Mesodermal cell (in vitro differentiated cells): ENCODE data around the gene CMTR2.
A peak's percentile ranks its signal among the peaks of the same experiment; 100 is the strongest.

ENCODE experiments used
- H3K27ac ChIP-seq: 2 replicates; pipeline ENCODE4 v1.7.0; 2013; ENCODE audit warnings: mild to moderate bottlenecking, low read depth, low read length, moderate library complexity; ENCODE audit not compliant: severe bottlenecking
- H3K36me3 ChIP-seq: 2 replicates; pipeline ENCODE4 v1.7.1; 2013; ENCODE audit warnings: mild to moderate bottlenecking, low read length, moderate library complexity; ENCODE audit not compliant: control insufficient read depth, insufficient read depth
- H3K4me1 ChIP-seq: one replicate; pipeline ENCODE4 v1.7.1; 2013; ENCODE audit warnings: mild to moderate bottlenecking, low read length; ENCODE audit not compliant: insufficient read depth, control insufficient read depth, poor library complexity, severe bottlenecking
- H3K4me3 ChIP-seq: 2 replicates; pipeline ENCODE4 v1.7.0; 2013; ENCODE audit warnings: low read length, control low read depth, mild to moderate bottlenecking; ENCODE audit not compliant: insufficient read depth, poor library complexity, severe bottlenecking; ENCODE audit errors: extremely low read depth
- H3K9me3 ChIP-seq: 2 replicates; pipeline ENCODE4 v1.7.1; 2013; ENCODE audit warnings: mild to moderate bottlenecking, low read length, moderate library complexity; ENCODE audit not compliant: control insufficient read depth
- WGBS, 2 experiments: methylation state at CpG; one replicate each; pipeline ENCODE4 v1.1.5; 2013; ENCODE audit warnings: missing lambda C conversion rate in 2 of 2; ENCODE audit not compliant: insufficient coverage in 2 of 2; 5-methylcytosine and 5-hydroxymethylcytosine counted together

The CMTR2 gene

DNA sequence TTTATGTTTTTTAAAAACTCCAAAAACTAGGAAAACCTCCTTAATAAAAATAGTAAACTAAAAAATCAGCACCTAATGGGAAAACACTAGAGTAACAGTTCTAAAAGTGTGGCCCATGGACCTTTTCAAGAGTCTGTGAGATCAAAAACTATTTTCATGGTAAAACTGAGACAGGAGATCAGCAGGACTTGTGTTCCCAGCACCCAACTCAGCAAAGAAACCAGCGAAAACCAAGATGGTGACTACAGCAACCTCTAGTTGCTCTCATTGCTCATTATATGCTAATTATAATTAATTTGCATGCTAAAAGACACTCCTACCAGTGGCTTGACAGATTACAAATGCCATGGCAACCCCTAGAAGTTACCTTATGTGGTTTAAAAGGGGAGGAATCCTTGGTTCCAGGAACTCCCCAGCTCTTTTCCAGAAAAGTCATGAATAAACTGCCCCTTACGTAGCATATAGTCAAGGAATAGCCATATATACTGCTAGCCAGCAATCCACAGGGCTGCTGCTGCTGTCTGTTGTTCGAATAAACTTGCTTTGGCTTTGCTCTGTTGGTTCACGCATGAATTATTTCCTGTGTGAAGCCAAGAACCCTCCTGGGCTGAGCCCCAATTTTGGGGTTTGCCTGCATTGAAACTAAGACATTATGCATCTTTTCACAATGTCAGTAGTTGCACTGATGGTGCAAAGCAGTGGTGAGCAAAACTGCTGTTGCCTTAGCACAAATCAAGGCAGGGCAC, 12.4 kb downstream of the CMTR2 start:
- H3K9me3 ChIP-seq, result peaks cover 5% of the 10 kb centered on the region
- H3K4me3 ChIP-seq, result no peak overlapping the region
- WGBS, 2 experiments, result 88 to 96% methylated on average over 2 to 3 of the region's 4 CpGs
- H3K4me1 ChIP-seq, result no peaks in the 10 kb centered on the region
- H3K27ac ChIP-seq, result no peak overlapping the region
- no peaks in the 10 kb centered on the region for H3K36me3 ChIP-seq

DNA sequence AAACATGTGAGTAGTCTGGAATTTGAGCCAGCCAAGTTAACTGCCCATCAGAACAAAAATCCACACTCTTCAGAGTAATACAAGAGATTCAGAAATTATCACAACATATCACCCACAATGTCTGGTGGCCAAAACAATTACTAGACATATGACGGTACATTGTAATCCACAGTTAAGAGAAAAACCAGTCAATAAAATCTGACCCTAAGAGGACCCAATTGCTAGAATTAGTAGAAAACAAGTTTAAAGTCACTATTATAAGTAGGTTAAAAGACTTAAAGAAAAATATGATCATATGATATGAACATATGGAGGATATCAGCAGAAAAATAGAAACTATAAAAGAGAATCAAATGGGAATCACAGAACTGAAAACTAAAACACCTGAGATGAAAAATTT, 15.8 kb downstream of the CMTR2 start:
- no CpG with 5 or more reads among the region's 1 CpG for WGBS, 2 experiments
- no peak overlapping the region for H3K27ac ChIP-seq
- H3K4me1 ChIP-seq, result no peaks in the 10 kb centered on the region
- no peak overlapping the region for H3K4me3 ChIP-seq
- peaks cover 5% of the 10 kb centered on the region for H3K9me3 ChIP-seq
- H3K36me3 ChIP-seq, result no peaks in the 10 kb centered on the region

DNA sequence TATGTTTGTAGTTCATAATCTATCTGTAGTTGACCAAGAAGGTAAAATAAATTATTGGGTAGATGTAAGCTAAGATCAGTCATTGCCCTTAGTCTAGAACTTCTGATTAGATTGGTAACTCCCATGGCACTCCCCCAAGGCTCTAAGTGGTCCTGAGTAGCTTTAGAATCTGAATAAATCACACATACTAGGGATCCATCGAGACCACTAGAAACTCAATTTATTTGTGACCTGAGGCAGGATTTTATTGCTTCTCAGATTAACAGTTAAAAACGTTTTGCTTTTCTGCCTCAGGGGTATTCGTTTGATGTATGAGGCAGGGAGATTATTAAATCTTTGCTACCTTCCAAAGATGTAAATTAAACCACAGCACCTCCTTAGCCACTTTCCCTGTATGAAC, 24.9 kb downstream of the CMTR2 start:
- no CpG with 5 or more reads among the region's 3 CpGs for WGBS, 2 experiments
- no peak overlapping the region for H3K27ac ChIP-seq

DNA sequence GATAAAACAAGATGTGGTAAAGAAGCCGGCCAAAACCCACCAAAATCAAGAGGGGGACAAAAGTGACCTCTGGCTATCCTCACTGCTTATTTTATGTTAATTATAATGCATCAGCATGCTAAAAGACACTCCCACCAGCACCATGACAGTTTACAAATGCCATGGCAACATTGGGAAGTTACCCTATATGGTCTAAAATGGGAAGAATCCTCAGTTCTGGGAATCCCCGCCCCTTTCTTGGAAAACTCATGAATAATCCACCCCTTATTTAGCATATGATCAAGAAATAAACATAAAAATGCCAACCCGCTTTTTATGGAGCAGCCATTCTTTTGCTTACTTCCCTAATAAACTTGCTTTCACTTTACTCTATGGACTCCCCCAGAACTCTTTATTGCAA, 25.6 kb downstream of the CMTR2 start:
- no peak overlapping the region for H3K27ac ChIP-seq
- 83 to 89% methylated on average over 2 of the region's 3 CpGs for WGBS, 2 experiments
- no peaks in the 10 kb centered on the region for H3K36me3 ChIP-seq
- H3K4me1 ChIP-seq, result no peaks in the 10 kb centered on the region
- H3K9me3 ChIP-seq, result no peaks in the 10 kb centered on the region
- H3K4me3 ChIP-seq, result no peak overlapping the region

More for the DNA sequence above, 24.9 kb downstream of the CMTR2 start:
- H3K4me3 ChIP-seq, result no peak overlapping the region
- no peaks in the 10 kb centered on the region for H3K9me3 ChIP-seq
- no peaks in the 10 kb centered on the region for H3K4me1 ChIP-seq
- H3K36me3 ChIP-seq, result no peaks in the 10 kb centered on the region

DNA sequence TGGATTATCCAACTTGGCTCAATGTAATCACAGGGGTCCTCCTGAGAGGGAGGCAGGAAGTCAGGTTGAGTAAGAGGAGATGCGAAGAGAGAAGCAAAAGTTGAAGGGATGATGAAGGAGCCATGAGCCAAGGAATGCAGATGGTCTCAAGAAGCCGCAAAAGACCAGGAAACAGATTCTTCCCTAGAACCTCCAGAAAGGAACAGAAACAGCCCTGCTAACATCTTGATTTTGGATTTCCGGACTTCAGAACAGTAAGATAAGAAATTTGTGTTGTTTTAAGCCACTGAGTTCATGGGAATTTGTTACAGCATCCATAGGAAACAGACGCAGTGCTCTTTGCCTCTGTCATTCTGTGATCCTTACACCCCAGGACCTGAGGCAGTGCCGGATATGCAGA, 26.8 kb downstream of the CMTR2 start:
- Histone ChIP-seq H3K36me3 (no peaks in the 10 kb centered on the region), H3K4me3 (no peak overlapping the region), H3K9me3 (no peaks in the 10 kb centered on the region), H3K27ac (no peak overlapping the region), H3K4me1 (no peaks in the 10 kb centered on the region)
- WGBS, 2 experiments, result 80 to 100% methylated on average over 2 to 4 of the region's 5 CpGs

DNA sequence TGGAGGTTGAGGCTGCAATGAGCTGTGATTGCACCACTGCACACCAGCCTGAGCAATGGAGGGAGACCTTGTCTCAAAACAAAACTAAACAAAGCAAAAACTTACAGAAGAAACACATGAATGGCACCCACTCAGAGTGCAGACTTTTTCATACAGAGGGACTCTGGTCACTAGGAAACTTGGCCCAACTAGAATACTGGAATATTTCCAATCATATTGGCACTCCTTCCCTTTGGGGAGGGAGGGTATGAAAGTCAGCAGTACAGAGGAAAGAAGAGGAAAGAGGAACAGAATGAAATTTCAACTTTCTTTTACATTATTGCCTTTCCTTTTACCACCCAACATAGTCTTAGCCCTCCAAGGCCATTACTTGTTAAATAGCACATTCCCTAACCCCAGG, 28.2 kb downstream of the CMTR2 start:
- Histone ChIP-seq H3K27ac (no peak overlapping the region), H3K4me3 (no peak overlapping the region), H3K4me1 (no peaks in the 10 kb centered on the region), H3K36me3 (no peaks in the 10 kb centered on the region), H3K9me3 (no peaks in the 10 kb centered on the region)

DNA sequence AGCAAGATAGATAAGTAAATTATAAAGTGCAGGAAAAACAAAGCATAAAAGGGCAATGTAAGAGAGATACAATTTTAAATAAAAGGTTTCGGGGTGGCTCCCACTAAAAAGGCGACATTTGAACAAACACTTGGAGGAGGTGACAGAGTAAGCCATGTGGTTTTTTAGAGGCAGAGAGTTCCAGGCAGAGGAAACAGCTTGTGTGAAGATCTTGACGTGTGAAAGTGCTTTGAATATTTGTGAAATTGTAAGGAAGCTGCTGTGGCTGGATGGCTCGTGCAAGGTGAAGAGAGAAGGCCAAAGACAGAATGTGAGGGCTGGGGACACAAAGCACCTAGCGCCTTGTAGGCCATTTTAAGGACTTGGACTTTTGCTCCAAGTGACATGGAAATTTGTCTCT, 30.1 kb downstream of the CMTR2 start:
- Histone ChIP-seq H3K36me3 (no peaks in the 10 kb centered on the region), H3K4me1 (no peaks in the 10 kb centered on the region), H3K9me3 (no peaks in the 10 kb centered on the region), H3K27ac (no peak overlapping the region), H3K4me3 (no peak overlapping the region)
- WGBS, 2 experiments, result 85 to 90% methylated on average over 5 of the region's 5 CpGs

GRCh38 chr16:71258372-71258771, 30.8 kb downstream of the CMTR2 start:
- Histone ChIP-seq H3K4me1 (no peaks in the 10 kb centered on the region), H3K27ac (no peak overlapping the region), H3K4me3 (no peak overlapping the region), H3K36me3 (no peaks in the 10 kb centered on the region), H3K9me3 (no peaks in the 10 kb centered on the region)
- 67 to 80% methylated on average over 1 of the region's 1 CpG for WGBS, 2 experiments

GRCh38 chr16:71257768-71258167, 31.4 kb downstream of the CMTR2 start:
- no peaks in the 10 kb centered on the region for H3K4me1 ChIP-seq
- no CpG with 5 or more reads among the region's 1 CpG for WGBS, 2 experiments
- H3K36me3 ChIP-seq, result no peaks in the 10 kb centered on the region
- no peak overlapping the region for H3K27ac ChIP-seq
- no peaks in the 10 kb centered on the region for H3K9me3 ChIP-seq
- H3K4me3 ChIP-seq, result no peak overlapping the region

- WGBS, 2 experiments, result 77 to 94% methylated on average over 1 to 2 of the region's 6 CpGs
- Histone ChIP-seq H3K9me3 (no peaks in the 10 kb centered on the region), H3K4me1 (no peaks in the 10 kb centered on the region), H3K27ac (peak overlapping the region; percentile 49), H3K4me3 (no peak overlapping the region), H3K36me3 (no peaks in the 10 kb centered on the region)
These were observed 33.5 kb downstream of the CMTR2 start for GRCh38 chr16:71255721-71256120.

GRCh38 chr16:71254832-71255525, 34.2 kb downstream of the CMTR2 start:
- peak overlapping the region; percentile 49 for H3K27ac ChIP-seq
- H3K4me3 ChIP-seq, result no peak overlapping the region
- H3K9me3 ChIP-seq, result no peaks in the 10 kb centered on the region
- H3K4me1 ChIP-seq, result no peaks in the 10 kb centered on the region
- no peaks in the 10 kb centered on the region for H3K36me3 ChIP-seq
- WGBS, 2 experiments, result 100% methylated on average over 1 of the region's 4 CpGs; no CpG with 5 or more reads in 1 of the 2 experiments
